ENCODE data around the gene SMU1. TPM values are rescaled to one million over a fixed set of nuclear protein-coding genes. Genes with fewer than 3 reads are reported as not detected.

Gene SMU1
- total RNA-seq, 1 experiment from 2014 or later, result 30.5 TPM

GRCh38 chr9:33110686-33111085 is 34.2 kb upstream of the SMU1 start:
- Histone ChIP-seq H3K4me3 (replicated peaks in 1 of 2; ENCODE audit: low read depth in 1 of 2, low read length in 2 of 2) (no peak overlapping the region), H3K4me2 (ENCODE audit: low read length) (no peak overlapping the region), H3K9me3 (ENCODE audit: control insufficient read depth in 1 of 2, insufficient read depth in 1 of 2, low read depth in 1 of 2, low read length in 2 of 2) (no peaks in the 10 kb centered on the region), H4K20me1 (ENCODE audit: insufficient read depth) (no peaks in the 10 kb centered on the region), H3K9ac (ENCODE audit: low read length) (no peak overlapping the region), H3K36me3 (ENCODE audit: control insufficient read depth in 1 of 2, insufficient read depth in 2 of 2, low read length in 2 of 2) (no peaks in the 10 kb centered on the region), H3K27ac (ENCODE audit: low read depth, low read length) (no peak overlapping the region), H2AFZ (ENCODE audit: low read depth, low read length, poor library complexity, severe bottlenecking) (no peak overlapping the region), H3K27me3 (ENCODE audit: insufficient read depth, low read length) (no peaks in the 10 kb centered on the region), H3K9me2 (ENCODE audit: insufficient read depth) (no peaks in the 10 kb centered on the region), H3K79me2 (ENCODE audit: insufficient read depth, low read length) (no peaks in the 10 kb centered on the region), H3K4me1 (ENCODE audit: control insufficient read depth in 1 of 2, insufficient read depth in 2 of 2, low read length in 2 of 2) (peaks cover 0 to 4% of the 10 kb centered on the region in 2 experiments; a peak in 1 of 4 replicates)
- ChIA-PET CTCF (no interaction called here), RAD21 (ENCODE audit: low non-redundant PET in 1 of 2, low total read pairs in 2 of 2, uncharacterized antibody in 2 of 2, unreplicated experiment in 2 of 2) (no interaction called here), POLR2A (no interaction called here)
- ATAC-seq, result no peak
- no TSS peak for BruUV-seq (replicated peaks)
- TF ChIP-seq, protein P1, sequence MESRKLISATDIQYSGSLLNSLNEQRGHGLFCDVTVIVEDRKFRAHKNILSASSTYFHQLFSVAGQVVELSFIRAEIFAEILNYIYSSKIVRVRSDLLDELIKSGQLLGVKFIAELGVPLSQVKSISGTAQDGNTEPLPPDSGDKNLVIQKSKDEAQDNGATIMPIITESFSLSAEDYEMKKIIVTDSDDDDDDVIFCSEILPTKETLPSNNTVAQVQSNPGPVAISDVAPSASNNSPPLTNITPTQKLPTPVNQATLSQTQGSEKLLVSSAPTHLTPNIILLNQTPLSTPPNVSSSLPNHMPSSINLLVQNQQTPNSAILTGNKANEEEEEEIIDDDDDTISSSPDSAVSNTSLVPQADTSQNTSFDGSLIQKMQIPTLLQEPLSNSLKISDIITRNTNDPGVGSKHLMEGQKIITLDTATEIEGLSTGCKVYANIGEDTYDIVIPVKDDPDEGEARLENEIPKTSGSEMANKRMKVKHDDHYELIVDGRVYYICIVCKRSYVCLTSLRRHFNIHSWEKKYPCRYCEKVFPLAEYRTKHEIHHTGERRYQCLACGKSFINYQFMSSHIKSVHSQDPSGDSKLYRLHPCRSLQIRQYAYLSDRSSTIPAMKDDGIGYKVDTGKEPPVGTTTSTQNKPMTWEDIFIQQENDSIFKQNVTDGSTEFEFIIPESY (IDR thresholded peaks at IDR 0.05; ENCODE audit: extremely low read depth, insufficient replicate concordance, low read length), result no peak
- TF ChIP-seq JUND (IDR thresholded peaks at IDR 0.05) (no peak), ZNF274 (IDR thresholded peaks at IDR 0.05; ENCODE audit: low read depth, low read length) (no peak), SRF (IDR thresholded peaks at IDR 0.05; ENCODE audit: low read depth) (no peak), CBX3 (IDR thresholded peaks at IDR 0.05; ENCODE audit: low read depth) (no peak), SIN3A (IDR thresholded peaks at IDR 0.05; ENCODE audit: low read depth) (no peak)
- DNase-seq (ENCODE audit: low read depth, low spot score), result no peak
- intact Hi-C loops (cut with micrococcal nuclease), result no loop called here

DNA sequence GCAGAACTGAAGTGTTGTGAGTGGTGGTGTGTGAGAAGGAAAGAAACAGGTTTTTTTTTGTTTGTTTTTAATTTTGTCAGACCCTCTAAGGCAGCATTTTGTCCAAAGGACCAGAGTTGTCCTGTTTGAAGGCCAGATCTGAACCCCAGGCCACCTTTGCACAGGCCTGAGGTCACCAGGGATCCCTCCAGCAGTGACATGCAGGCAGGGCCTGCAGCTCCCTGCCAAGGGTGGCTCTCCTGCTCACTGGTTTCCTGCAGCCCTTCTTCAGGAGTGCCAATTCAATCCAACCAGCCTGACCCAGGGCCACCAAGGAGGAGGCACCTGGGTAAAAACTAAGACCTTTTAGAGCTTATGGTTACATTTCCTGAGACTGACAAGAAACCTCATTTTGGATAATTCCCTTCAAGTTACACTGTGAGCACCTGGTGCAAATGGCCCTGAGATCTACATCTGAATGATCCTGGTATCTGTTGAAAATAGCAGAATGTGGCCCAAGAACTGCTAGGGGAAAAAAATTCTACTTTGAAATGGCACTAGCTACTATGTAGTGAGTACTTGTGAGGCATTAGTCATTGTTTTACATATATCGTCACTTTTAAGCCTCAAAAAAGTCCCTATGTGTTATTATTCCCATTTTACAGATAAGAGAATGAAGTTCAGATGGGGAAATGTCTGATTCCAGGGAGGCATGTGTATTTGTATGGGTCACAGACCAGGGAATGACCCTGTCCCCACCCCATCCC is 33.5 kb upstream of the SMU1 start:
- no peaks in the 10 kb centered on the region for H3K27me3 ChIP-seq (ENCODE audit: insufficient read depth, low read length)
- RAD21 ChIA-PET (ENCODE audit: low non-redundant PET in 1 of 2, low total read pairs in 2 of 2, uncharacterized antibody in 2 of 2, unreplicated experiment in 2 of 2), result no interaction called here
- no peak overlapping the region for H2AFZ ChIP-seq (ENCODE audit: low read depth, low read length, poor library complexity, severe bottlenecking)
- DNase-seq (ENCODE audit: low read depth, low spot score) (no peak), ATAC-seq (no peak)
- intact Hi-C loops (cut with micrococcal nuclease), result no loop called here
- TF ChIP-seq, protein P2, sequence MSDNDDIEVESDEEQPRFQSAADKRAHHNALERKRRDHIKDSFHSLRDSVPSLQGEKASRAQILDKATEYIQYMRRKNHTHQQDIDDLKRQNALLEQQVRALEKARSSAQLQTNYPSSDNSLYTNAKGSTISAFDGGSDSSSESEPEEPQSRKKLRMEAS (IDR thresholded peaks at IDR 0.05), result no peak
- no peak for TF ChIP-seq POLR2AphosphoS5 (IDR thresholded peaks at IDR 0.05; ENCODE audit: low read depth, low read length)
- TF ChIP-seq YY1 (IDR thresholded peaks at IDR 0.05; ENCODE audit: extremely low read depth, insufficient replicate concordance, low read depth, low read length), result no peak
- no peak for TF ChIP-seq FOSL1 (IDR thresholded peaks at IDR 0.05; ENCODE audit: low read depth)
- no peak for TF ChIP-seq SRF (IDR thresholded peaks at IDR 0.05; ENCODE audit: low read depth)
- no peak for TF ChIP-seq SP1 (IDR thresholded peaks at IDR 0.05; ENCODE audit: low read depth)
- no peak for TF ChIP-seq CEBPB (IDR thresholded peaks at IDR 0.05; ENCODE audit: low read depth)
- no peak for TF ChIP-seq EZH2 (IDR thresholded peaks at IDR 0.05)
- TF ChIP-seq SIN3A (IDR thresholded peaks at IDR 0.05; ENCODE audit: low read depth), result no peak
- no peak for TF ChIP-seq ELF1 (IDR thresholded peaks at IDR 0.05; ENCODE audit: borderline replicate concordance, low read depth)
- TF ChIP-seq RAD21 (IDR thresholded peaks at IDR 0.05; ENCODE audit: low read depth), result no peak
- TF ChIP-seq, protein P1 (IDR thresholded peaks at IDR 0.05; ENCODE audit: extremely low read depth, insufficient replicate concordance, low read length), result no peak
- H3K9me2 ChIP-seq (ENCODE audit: insufficient read depth), result no peaks in the 10 kb centered on the region
- H3K9ac ChIP-seq (ENCODE audit: low read length), result no peak overlapping the region
- POLR2A ChIA-PET, result interaction anchor here (1.2 kb wide), 1 partner anchor 30 kb away, joined by 3 read pairs; no protein-coding TSS in a partner anchor
- H3K79me2 ChIP-seq (ENCODE audit: insufficient read depth, low read length), result no peaks in the 10 kb centered on the region
- H3K4me2 ChIP-seq (ENCODE audit: low read length), result no peak overlapping the region
- peaks cover 0 to 4% of the 10 kb centered on the region in 2 experiments; a peak in 1 of 4 replicates for H3K4me1 ChIP-seq (ENCODE audit: control insufficient read depth in 1 of 2, insufficient read depth in 2 of 2, low read length in 2 of 2)
- H3K27ac ChIP-seq (ENCODE audit: low read depth, low read length), result no peak overlapping the region
- no TSS peak for BruUV-seq (replicated peaks)
- H3K9me3 ChIP-seq (ENCODE audit: control insufficient read depth in 1 of 2, insufficient read depth in 1 of 2, low read depth in 1 of 2, low read length in 2 of 2), result no peaks in the 10 kb centered on the region
- no peak overlapping the region for H3K4me3 ChIP-seq (replicated peaks in 1 of 2; ENCODE audit: low read depth in 1 of 2, low read length in 2 of 2)
- CTCF ChIA-PET, result no interaction called here
- no peaks in the 10 kb centered on the region for H4K20me1 ChIP-seq (ENCODE audit: insufficient read depth)
- H3K36me3 ChIP-seq (ENCODE audit: control insufficient read depth in 1 of 2, insufficient read depth in 2 of 2, low read length in 2 of 2), result no peaks in the 10 kb centered on the region

All from HCT116 (cell line).